Colon (tissue), 2 donors: ENCODE results near the gene TRIM47.

Experiments used
- FAIRE-seq: peaks from 2 replicates; lab custom pipeline; 2012; peaks lifted over from hg19 to GRCh38; lab: Jason Lieb, UNC
- donor health status: control.
- donor health status: control.

Gene TRIM47

DNA sequence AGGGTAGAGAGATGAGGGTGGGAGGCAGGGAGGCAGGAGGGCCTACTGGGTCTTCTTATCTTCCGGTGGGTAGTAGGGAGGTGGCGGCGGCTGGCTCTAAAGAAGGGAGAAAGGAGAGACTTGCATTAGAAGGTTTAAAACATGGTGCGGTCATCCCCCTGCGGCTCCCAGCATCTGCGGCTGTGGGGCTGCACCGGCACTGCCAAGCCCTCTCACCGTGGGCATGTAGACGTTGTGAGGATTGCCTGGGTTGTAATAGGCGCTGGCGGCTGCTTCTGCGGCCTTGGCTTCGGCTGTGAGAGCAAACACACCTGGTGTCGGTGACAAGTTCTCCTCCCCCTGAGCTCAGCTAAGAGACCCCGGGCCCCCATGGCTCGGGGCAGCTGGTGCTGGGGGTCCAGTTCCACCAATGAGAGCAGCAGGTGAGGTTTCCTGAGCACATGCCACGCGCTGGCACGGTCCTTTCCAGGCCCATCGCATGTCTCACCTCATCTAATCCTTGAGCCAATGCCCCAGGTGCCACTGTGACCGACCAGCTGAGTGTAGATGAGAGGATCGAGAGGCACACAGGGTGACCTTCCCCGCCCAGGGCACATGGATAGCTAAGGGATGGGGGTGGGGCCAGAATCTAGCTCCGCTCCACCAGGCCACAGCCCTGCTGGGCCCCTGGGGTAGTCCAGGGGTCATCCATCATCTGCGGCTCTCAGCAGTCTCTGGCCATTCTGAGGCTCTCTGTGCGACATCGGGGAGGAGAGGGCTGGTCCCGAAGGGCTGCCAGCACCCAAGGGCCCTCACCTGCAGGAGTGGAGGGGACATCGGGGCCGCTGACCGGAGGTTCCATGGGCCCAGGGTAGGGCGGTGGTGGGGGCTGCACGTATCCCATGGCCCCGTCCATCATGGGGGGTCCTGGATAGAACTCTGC lies 31.4 kb downstream of the TRIM47 start:
- no peak for FAIRE-seq

DNA sequence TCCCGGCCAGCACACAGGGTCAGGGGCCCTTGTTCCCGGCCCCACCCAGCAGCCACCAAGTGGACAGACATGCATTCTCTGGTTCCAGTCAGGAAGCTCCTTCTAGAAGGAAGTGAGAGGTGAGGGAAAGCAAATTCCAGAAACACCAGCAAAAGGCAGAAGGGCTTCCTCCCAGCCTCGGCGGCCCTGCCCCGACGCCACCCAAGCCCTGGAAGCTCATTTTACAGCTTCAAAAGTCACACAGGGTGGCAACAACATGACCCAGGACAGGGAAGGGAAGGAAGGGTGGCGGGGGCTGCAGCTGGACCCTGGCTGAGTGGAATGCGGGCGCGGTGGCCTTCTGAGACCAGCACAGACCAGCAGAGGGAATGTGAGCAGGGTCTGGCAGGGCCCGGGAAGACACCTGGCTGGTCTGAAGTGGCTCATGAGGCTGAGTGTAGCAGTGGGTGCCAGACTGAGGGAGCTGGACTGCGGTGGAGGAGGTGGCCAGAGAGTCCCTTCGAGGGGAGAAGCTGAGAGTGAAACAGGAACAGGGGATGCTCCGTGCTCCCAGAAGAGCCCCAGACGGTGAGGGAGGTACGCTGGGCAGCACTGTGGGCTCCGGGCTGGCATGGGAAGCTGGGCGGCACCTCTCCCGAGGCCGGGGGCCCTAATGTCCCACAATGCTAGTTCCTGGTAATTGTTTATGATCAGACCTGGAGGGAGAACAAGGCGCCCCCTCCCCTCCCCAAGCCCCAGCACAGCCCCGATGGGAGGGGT lies 32.3 kb downstream of the TRIM47 start:
- FAIRE-seq = no peak

DNA sequence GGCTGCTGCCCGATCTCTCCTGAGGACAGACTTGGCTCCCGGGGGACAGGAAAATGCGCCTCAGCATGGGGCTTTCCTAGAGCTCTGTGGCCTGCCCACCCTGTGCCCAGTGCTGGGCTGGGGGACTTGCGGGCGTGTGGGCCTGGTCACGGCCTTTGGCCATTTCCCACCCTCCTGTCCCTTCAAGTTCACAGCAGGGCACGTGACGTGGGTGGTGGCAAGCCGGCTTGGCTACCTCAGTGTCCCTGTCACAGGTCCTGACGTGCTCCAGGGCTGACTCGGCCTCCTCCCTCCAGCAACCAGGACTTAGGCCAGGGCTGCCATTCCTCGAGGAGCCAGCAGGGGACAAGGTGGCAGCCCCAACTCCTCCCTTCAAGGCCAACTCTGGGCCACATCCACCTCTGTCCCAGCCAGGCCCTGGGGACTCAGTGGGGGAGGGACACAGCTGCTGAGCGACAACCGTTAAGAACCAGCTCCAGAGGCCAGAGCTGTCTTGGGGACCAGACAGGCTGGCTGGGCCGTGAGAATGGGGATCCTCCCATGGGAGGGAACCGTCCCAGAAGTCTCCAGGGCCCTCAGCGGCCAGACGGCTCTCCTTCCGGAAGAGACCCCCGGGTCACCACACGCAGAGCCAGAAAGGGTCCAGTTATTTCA lies 33.2 kb downstream of the TRIM47 start:
- no peak for FAIRE-seq

DNA sequence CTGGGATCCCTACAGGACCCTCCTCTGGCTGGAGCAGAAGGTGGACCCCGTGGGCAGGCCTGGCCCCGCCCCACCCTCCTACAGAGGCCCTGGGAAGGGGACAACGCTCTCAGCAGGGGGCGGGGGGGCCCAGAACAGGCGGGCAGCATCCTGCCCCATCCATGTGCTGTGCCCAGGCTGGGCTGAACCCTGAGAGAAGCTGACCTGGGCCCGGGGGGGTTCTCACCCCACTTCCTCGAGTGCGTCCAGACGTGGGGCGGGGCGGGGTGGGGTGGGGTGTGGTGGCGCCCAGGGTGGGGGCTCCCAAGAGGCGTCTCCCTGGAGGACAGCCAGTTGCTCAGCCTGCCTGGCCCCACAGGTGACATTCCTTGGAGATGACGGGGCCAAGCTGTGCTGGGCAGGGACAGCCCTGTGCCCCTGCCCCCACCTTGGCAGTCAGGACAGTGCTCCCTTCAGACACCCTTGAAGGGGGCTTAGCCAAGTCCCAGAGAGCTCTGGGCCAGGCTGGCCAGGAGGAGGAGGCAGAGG lies 33.8 kb downstream of the TRIM47 start:
- FAIRE-seq = no peak

DNA sequence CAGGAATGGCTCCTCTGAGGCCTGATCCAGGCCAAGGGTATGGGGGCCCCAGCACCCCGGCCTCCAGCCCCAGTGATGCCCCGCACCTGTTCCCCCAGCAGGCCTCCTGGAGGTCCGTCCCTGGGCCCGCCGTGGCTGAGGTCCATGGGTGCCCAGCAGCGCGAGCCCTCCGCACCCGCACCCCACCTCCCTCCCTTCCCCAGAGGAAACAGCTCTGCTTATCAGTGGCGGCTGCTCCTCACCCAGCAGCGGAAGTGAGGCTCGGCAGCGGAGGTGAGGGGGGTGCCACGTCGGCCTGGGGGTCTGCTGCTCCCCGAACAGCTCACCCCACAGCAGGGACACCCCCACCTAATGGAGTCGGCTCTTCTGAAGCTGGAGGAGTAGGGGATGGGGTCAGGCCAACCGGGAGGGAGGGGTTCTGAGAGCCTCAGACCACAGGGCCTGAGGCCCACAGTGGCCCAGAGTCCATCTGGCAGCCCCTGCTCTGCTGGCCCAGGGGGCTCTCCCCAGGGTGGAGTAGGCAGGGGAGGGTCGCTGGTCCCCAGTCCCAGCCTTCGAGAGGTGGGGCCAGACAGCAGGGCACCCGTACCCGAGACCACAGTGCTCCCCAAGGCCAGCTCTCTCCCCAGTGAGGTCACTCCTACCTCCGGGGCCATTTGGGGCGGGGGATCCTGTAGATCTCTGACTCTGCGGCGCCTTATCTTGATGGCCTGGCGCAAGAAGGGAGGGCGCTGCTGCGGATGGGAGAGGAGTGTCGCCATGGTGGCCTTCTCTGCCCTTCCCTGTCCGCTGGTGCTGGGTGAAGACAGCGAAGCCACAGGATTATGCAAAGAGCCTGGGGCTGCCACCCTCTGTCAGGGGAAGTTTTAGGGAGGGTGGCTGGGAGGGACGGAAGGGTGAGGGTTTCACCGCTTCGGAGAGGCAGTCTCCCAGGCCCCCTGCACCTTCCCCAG lies 34.5 kb downstream of the TRIM47 start, which contains the start of gene UNC13D:
TSS of gene UNC13D (minus strand) at position 828 of the 953 bp plus-strand sequence. CDS start at position 761, 67 bp downstream.
- FAIRE-seq = no peak

DNA sequence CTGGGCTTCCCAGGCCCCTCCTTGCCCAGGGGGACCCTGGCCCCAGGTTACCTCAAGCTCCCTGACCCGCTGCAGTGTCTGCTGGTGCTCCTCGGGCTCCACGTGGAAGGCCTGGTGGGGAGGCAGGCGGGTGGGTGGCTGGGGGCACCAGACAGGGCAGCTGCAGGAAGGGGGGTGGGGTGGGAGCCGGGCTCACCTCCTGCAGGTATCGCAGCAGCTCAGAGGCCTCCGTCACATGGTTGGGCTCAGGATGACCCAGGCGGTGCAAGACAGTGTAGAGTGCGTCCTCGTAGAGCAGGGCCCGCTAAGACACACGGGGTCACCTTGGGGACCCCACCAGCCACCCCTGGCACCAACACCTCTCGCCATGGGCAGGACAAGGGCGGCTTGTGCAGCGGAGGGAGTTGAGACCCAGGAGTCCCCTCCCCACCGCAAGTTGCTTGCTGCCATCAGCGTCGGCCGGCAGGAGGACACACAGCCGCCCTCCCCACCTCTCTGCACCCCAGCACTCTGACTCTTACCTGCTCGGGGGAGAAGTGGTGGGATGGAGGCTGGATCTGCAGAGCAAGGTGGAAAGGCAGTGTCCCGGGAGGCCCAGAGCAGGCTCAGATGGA lies 35.3 kb downstream of the TRIM47 start:
- no peak for FAIRE-seq

DNA sequence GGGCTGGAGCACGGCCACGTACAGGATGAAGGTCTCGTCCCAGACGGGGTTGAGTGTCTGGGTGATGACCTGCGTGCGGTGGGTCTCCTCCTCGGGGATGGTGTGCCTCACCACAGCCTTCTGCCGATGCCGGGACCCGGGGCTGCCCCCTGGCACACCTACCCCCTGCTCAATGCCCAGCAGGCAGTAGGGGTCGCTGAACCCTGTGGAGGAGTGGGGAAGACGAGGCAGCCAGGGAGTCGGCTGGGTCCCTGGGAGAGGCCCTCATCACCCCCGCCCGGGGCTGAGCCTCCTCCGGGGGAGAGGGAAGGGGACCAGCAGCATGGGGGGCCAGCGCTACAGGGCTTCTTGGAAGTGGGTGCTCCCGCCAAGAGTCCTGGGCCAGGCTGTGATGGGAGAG lies 36.0 kb downstream of the TRIM47 start:
- FAIRE-seq = no peak

DNA sequence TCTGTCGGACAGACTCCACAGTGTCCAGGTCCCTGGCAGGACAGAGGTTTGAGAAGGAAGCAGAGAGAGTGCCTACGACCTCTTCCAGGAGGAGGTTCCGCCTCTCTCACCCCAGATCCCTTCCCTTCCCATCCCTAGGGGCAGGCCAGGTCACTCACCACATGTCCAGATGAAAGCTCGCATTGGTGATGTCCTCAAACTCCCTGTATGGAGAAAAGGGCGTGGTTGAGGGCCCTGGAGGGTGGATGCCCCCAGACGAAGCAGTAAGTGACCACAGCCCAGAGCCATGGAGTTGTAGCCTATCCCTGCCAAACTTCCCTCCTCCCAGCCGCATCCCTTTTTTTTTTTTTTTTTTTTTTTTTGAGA lies 37.6 kb downstream of the TRIM47 start:
- no peak for FAIRE-seq

DNA sequence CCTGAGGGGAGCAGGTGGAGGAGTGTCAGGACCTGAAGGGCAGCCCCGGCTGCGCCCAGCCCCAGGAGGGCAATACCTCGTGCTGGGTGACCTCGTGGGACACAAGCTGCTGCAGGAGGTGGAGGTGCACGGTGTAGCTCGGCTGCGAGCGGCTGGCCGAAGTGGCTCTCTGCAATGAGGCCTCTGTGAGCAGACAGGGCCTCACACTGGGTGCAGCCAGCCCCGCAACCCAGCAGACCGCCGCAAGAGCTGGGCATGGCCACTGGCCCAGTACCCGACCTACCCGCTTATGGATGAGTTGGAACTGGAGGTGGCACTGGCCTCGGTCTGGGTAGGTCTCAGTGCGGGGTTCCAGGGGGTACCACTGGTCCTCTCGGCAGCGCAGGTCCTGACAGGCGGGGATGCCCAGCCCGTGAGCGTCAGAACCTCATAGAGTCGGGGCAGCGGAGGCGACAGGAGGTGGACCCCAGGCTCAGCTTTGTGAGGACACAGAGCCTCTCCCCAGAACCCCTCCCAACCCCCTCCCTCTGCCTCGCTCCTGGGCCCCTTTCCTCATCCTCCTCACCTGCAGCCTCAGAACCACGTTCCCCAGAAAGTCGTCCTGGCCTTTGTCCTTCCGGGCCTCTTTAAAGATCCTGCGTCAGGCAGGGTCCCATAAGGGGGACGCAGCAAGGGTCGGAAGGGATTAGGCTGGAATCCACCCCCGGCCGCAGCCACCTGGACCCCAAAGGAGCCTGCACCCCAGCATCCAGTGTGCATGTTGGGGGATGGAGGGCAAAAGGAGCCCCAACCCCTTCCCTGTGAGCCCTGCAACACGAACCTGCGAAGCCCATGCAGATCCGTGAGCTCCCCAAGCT lies 38.2 kb downstream of the TRIM47 start:
- FAIRE-seq = no peak

DNA sequence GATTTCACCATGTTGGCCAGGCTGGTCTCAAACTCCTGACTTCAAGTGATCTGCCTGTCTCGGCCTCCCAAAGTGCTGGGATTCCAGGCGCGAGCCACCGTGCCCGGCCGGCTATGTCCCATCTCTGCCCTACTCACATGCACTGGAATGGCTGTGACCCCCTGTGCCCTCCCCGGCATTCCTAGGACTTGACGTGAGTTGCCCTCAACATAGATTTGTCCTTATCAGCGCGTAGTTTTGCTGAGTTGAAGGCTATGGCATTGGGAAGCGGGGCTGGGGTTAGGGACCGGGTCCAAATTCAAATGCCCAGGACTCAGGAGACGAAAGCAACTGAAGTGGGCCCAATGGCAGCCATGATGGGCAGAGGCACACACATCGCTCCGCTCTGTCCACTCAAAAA lies 40.0 kb downstream of the TRIM47 start:
- FAIRE-seq = no peak

DNA sequence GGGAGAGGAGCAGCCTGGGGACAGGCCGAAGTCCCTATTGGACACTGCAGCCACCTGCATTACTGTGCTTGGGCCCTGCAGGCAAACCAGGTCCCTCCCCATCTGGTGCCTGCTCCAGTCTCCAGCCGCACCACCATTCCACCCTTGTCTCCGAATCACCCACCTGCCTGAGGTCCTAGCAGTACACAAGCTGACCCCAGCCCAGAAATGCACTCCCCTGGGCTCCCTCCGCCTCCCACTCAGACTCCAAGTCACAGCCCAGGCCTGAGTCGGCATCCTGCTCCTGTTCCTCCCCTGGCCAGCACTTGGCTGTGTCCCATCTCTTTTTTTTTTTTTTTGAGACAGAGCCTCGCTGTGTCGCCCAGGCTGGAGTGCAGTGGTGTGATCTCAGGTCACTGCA lies 40.5 kb downstream of the TRIM47 start:
- FAIRE-seq = no peak

DNA sequence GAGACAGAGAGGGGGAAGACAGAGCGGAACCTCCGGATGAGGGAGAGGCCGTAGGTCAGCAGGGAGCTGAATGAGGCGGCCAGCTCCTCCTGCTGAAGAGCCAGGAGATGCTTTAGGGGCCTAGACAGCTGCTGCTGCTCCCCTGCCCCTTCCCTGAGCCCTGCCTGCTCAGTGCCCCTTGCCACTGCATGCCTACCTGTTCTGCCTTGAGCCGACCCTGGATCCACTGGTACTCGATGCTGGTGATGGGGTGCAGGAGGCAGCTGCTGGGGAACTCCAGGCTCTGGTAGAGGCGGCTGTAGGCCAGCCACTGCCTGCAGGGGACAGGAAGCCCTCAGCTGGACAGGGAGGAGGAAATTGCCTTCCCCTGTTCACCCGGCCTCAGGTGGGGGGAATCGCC lies 41.8 kb downstream of the TRIM47 start:
- no peak for FAIRE-seq

DNA sequence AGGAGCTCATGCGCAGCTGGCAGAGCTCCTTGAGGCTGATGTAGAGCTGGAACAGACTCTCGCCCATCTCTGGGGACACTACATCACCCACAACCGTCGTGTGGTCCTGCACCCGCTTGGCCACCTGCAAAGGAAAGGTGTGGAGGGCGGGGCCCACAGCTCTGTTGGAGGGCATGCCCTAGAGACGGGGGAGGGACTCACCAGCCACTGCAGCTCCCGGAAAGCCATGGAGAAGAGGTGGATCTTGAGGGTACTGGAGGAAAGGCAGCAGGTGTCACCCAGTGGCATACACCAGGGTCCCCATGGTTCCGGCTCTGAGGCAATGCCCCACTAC lies 42.8 kb downstream of the TRIM47 start:
- no peak for FAIRE-seq

DNA sequence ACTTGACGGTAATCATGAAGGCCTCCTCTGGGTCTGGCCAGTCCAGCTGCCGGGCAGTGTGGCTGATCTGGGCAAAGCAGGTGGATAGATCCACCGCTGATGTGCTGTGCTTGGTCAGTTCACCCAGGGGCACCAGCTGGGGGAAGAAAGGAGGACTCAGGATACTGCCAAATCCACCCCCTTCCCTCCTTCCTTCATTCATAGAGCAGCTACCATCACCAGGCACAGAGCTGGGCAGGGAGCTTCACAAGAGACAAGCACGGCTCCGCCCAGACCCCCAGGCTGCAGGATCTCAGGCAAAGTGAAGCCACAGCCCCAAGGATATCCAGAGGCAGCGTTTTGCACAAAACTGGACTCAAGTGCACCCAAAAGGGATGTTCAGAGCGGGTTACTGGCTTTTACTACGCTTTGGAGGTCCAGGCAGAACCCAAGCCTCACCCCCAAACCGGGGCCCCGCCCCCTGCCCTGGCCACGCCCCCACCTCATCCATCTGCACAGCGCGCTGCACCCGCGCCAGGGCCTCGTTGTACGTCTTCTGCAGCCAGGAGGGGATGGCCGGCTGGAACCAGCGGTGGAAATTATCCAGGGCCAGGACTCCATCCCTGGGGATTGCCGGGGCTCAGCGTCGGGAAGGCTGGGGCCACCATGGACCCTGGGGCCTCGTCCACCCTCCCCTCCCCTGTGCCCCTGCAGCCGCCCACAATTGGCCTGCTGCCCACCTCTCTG lies 43.3 kb downstream of the TRIM47 start:
- FAIRE-seq = no peak

DNA sequence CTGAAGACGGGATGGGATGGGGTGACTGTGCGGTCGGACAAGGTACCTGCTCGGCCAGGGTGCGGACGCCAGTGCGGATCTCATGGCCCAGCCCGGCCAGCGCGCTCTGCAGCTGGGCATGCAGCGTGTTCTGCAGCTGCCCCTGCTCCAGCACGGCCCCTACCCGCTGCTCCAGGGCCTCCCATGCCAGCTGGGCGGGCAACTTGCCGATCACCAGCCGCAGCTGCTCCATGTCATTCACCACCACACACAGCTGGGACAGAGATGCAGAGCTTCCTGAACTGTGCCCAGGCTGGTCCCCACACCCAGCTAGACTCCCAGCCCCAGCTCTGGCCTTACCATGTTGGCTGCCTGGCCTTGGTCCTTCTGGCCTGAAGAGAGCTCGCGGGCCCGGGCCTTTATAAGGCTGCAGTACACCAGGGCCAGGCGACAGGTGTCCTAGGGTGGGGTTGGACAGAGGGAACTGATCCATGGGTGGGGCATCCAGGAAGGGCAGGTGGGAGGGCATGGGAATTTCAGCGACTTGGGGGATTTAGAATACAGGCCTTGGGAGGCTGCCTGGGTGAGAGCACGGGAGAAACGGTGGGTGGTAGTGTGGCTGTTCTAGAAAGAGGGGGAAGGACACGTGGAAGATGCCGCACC lies 44.0 kb downstream of the TRIM47 start:
- no peak for FAIRE-seq

DNA sequence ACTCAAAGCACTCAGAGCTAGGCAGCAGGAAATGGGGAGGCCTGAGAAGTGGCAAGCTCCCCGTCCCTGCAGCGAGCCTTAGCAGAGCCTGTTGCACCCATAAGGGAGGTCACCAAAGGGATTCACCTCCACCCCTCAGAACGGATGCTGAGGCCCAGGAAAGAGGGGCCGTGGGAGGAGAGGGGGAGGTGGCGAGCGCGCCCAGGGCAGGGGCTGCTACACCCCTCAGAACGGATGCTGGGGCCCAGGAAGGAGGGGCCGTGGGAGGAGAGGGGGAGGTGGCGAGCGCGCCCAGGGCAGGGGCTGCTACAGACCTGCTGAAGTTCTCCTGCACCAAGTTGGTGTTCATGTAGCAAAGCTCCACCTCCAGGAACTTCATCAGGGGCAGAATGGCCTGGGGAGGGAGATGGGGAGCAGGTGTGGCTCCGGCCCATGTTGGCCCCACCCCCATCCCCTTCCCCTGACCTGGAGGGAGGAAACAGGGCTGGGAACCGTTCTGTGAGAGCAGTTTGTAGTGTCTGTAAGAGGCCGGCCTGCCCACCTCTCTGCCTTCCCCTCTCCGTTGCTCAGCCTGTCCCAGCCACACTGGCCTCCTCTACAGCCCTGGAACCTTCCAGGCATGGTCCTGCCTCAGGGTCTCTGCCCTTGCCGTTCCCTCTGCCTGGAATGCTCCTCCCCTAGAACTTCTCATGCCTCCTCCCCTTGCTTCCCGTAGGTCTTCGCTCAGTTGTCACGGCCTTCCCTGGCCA lies 45.6 kb downstream of the TRIM47 start:
- FAIRE-seq = no peak

DNA sequence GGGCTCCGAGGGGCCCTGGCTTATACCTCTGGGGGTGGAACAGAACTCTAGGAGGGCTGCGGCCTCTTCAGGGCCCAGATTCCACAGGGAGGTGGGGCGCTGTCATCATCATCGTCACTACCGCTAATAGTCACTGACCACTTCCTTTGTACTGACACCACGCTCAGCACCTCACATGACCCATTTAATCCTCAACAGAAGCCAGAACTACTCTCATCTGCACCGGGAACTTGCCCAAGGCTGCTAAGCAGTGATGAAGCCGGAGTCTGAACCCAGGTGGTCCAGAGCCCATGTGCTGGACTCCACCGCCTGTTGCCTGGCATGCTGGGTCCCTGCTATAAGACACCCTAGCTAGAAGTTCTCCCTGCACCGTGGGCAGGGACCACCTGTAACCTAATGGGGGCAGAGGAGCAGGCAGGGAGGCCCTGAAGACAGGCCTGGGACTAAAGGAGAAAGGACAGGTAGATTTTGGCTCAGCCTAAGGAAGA lies 46.2 kb downstream of the TRIM47 start:
- no peak for FAIRE-seq

DNA sequence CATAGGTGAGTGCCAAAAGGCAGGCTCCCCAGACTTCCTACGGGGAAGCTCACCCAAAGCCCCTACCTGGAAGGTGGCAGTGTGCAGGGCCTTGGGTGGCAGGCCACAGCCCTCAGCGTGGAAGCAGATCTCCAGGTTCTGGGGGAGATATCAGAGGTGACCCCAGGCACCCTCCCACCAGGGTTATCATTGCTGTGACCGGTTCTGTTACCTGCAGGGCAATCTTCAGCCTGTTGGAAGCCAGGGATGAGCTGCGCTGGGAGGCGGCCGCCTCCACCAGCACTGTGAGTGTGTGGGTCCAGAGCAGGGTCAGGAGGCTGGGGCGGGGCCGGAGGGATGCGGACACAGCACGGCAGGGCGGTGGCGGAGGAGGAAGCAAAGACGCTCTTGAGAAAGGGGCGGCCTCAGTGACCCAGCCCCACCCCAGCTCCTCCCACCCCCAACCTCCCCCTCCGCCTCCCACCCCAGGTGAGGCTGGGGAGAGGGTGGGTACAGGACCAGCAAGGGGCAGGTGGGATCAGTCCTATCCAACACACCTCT lies 47.3 kb downstream of the TRIM47 start:
- no peak for FAIRE-seq
